MV-4-11 (cell line): ENCODE data around the gene CMTM4.
A peak's percentile ranks its signal among the peaks of the same experiment; 100 is the strongest.
"Not testable (repeated sequence)": the region's sequence is repeated elsewhere in the genome, so short reads cannot be mapped to it uniquely, and the experiment has no call there.

Source experiments
- DNase-seq: peaks from one replicate; lab custom pipeline; 2025; lab: John Stamatoyannopoulos, UW

CMTM4 gene

DNA sequence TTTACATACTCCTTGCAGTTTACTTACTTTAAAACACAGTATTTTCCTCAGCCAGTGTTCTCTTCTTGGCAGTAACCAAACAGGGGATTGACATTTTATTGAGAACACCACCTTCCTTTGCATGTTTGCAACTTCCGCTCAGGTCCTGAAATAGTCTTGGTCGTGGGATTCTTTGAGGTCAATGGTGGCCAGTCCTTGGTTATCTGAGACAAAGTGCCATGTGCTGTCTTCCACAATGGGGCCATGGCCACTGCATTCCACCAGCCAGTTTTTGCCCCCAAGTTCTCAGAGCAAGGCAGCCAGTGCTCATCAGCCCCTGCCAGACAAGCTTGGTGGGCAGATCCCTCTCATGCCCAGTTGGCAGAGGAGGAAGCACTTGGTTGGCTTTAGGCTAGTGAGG lies 22.9 kb downstream of the CMTM4 start:
- peak; percentile 14 for DNase-seq

GRCh38 chr16:66670691-66671388 lies 25.7 kb downstream of the CMTM4 start:
- no peak for DNase-seq

GRCh38 chr16:66668777-66669444 lies 27.6 kb downstream of the CMTM4 start:
- DNase-seq, result peak; percentile 46

- DNase-seq, result no peak
These were observed 28.6 kb downstream of the CMTM4 start for GRCh38 chr16:66667944-66668343.

DNA sequence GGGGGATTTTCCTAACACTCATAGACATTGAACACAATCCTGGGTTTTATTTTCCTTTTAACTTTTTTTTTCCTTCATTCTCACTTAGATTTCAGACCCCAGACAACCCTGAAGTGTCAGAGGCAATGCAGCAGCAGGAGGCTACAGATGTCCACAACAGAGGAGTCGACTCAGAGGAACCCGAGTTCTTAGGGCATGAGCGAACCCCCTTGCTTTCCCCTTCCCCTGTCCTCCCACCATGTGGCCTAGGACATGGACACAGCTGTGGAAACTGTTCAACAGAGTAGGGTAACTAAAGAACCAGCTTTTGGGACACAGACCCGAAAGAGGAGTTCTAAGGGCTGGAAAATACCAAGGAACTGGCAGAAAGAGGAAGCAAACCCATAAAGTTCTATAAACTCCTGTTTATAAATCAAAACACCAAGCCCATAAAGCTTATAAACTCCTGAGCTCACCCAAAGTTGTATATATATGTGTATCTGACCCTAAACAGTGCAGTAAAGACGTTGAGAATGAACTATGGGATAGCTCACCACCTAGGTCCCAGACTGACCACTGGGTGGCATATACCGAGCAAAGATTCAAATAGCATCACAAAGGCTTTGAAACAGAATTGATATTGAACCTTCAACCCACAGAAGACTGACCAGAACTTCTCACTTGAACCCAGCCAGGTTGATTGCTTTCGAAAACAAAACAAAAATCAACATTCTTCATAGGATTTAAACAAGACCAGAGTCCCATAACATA lies 33.9 kb downstream of the CMTM4 start:
- DNase-seq, result peak; percentile 23

GRCh38 chr16:66661671-66662346 lies 34.7 kb downstream of the CMTM4 start:
- not testable (repeated sequence) for DNase-seq

GRCh38 chr16:66661210-66661560 lies 35.4 kb downstream of the CMTM4 start:
- no peak for DNase-seq

- DNase-seq, result peak; percentile 10
These were observed 35.9 kb downstream of the CMTM4 start for GRCh38 chr16:66660422-66661209.

DNA sequence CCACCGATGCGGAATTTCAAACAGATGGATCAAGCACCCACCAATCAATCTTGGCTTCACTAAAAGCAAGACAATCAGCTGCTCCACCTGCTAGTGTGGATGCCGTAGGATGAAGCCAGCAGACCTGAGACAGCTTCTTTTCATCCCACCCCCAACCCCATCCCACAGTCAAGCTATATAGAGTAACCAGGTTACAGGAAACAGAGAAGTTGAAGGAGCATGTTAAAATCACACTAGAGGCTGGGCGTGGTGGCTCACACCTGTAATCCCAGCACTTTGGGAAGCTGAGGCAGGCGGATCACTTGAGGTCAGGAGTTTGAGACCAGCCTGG lies 37.7 kb downstream of the CMTM4 start:
- DNase-seq, result no peak

GRCh38 chr16:66658143-66658859 lies 38.2 kb downstream of the CMTM4 start:
- DNase-seq, result peak; percentile 38

GRCh38 chr16:66656547-66656946 lies 40.0 kb downstream of the CMTM4 start:
- no peak for DNase-seq

DNA sequence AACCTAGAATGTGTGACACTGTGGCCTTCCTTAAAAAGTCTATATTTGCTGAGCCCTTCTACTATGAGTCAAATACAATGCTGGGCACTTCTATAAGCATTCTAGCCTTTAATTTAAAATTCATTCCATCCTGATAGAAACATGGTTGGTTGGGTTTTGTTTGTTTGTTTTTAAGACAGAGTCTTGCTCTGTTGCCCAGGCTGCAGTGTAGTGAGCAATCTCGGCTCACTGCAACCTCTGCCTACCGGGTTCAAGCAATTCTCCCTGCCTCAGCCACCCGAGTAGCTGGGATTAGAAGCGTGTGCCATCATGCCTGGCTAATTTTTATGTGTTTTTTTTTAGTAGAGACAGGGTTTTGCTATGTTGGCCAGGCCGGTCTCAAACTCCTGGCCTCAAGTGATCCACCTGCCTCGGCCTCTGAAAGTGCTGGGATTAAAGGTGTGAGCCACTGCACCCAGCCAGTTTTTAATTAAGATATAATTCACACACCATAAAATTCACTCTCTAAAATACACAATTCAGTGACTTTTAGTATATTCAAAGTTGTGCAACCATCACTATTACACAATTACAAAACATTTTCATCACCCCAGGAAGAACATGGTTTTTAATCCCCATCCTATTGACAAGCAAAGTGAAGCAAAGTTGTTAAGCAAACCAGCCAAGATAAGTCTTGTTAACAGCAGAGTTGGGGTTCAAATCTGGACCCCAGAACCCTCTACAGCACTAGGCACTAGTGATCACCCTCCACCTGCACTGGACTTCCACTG lies 42.8 kb downstream of the CMTM4 start:
- peak; percentile 60 for DNase-seq

- no peak for DNase-seq
These were observed 43.7 kb downstream of the CMTM4 start for GRCh38 chr16:66652661-66653360.

DNA sequence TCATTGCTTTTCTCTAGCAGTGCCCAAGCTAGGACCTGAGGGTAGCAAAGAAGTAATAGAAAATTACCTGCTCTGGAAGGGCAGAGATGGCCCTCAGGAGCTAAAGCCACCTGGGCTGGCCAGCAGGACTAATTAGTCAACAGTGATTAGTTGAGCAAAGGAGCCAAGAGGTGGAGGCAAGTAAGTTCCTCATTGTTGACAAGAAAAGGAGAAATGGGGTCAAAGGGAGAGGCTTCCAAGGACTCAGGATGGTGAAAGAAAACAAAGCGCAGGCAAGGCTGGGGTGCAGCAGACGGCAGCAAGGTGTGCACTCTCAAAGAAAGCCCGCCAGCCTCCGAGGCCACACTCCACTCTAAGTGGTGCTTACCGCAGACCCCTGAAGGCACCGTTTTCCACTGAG lies 44.6 kb downstream of the CMTM4 start:
- DNase-seq, result peak; percentile 16

GRCh38 chr16:66651474-66651765 lies 45.1 kb downstream of the CMTM4 start:
- no peak for DNase-seq

DNA sequence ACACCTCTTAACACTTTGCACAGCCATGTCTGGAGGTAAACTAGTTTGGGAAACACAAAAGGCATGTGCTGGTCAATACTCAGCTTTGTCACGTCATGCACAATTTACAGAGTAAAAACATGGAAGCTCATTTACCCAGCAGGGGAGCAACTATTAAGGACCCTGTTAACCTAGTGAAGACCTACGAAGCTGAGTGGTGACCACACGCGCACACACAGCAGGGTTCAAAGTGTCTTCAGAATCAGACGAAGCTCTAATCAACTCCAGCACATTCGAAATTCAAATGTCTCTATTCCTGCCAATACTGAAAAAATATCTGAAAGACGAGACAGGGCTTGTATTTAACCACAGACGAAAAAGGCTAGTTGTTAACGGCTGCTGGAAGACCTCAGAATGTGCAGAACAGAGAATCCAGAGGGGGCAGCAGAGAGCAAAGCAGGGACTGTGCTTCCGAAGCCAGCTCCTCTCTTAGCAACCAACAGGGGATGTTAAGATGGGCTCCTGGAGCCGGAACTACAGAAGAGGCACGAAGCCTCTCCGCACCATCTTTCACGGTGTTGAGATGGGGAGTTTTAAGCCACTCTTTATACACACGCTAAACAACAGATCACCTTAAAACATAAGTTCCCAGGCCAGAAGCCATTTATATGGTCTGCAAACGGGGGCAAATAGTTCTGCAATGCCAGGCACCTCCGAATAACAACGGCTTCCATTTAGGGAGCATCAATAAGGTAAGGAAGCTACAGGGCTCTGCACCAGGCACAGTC lies 45.7 kb downstream of the CMTM4 start:
- peak; percentile 86 for DNase-seq

- DNase-seq, result no peak
These were observed 46.8 kb downstream of the CMTM4 start for GRCh38 chr16:66649636-66650205.

- no peak for DNase-seq
These were observed 47.4 kb downstream of the CMTM4 start for GRCh38 chr16:66649167-66649566.

DNA sequence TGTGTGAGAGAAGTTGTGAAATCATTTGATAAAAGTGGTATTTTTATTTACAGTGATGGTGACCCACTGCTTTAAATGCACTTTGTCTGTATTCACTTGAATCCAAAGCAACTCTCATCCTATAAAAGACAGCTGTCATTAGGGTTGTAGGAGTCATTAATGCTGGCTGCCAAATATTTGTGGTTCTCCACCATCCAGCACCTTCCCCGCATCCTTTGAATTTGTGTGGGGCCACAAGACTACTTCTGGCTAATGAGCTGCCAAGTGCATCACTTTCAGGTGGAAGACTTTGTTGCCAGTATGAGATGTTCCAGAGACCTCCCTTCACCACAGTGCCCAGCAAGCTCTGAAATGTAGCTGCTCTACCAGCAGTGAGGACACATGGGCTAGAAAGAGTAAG lies 48.7 kb downstream of the CMTM4 start:
- no peak for DNase-seq
